ENCODE data around the gene EIF6.
"Not testable (repeated sequence)": the region's sequence is repeated elsewhere in the genome, so short reads cannot be mapped to it uniquely, and the experiment has no call there.

EIF6 gene

DNA sequence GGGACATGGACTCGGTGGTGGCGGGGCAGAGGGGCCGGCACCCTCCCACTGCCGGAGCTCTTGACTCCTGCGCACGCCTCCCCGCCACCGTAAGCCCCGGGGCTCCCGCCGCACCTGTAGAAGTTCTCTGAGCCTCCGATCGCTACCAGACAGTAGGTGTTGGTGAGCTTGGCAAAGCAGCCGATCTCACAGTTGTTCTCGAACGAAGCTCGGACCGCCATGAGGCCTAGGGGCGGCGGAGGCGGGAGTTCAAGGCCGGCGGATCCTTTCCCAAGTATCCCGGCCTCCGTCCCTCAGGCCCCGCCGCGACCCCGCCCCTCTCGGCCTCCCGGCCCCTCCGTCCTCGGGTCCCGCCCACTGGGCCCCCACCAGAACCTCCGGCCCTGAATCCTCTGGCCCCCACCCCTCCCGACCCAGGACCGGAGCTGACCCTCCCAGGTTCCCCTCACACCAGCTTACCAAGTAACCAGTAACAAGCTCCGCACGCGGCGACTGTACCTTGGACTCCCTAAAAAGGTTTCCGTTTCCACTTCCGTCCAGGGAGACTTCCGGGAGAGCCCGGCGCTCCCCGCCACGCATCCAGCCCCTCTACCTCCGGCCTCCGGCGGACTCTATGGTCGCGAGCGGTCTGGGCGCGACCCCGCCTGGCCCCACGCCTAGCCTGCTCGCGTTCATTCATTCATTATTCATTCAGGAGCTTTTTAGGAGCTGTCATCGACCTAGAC lies at the start of gene EIF6:
EIF6 (minus strand) TSS at position 506 of the 725 bp plus-strand sequence; CDS start at position 221, 285 bp downstream.
- peak; percentile 95 for DNase-seq

DNA sequence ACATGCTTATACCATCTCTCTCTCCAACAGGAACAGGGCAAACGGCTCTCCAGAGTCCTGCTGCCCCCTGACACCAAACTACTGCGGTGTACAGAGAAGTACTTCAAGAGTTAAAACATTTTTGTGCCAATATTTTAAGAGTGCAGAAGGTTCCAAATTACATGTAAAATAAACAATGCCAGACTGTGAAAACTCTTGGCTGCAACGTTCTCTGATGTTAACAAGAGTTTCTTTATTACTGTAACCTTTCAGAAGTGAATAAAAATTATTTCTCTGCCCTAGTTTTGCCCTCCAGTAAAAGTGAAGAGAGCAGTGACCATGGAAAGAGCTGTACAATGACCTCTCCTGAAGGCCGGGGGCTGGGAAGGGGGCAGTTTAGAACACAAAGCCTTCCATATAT lies 49.0 kb upstream of the EIF6 start:
- no peak for DNase-seq

DNA sequence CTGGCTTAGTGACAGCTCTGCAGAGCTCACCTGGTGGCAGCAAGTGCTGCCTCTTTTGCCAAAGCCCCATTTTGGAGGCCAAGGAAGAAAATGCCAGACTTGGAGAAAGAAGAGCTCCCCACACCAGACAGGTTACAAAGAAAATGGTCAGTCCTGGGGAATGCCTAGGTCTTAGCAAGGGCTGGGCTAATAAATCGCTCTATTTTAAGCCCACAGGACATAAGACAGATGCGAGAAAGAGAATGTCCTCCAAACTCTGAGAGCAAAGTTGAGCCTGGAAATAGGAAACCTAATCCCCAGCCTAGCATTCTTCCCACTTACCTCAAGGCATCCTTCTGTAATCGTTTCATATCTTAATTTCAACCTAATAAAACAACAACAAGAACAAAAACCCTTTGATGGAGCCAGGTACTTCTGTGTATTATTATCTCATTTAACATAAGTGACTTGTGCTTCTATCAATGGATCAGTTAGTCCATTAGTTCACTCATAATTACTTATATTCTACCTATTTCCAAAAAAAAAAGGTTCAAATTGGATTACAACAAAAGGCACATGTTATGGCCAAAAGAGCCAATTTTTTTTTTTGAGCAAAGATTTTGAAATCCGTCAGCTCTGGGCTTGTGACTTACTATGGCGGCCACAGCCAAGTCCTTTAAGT lies 48.1 kb upstream of the EIF6 start:
- no peak for DNase-seq

DNA sequence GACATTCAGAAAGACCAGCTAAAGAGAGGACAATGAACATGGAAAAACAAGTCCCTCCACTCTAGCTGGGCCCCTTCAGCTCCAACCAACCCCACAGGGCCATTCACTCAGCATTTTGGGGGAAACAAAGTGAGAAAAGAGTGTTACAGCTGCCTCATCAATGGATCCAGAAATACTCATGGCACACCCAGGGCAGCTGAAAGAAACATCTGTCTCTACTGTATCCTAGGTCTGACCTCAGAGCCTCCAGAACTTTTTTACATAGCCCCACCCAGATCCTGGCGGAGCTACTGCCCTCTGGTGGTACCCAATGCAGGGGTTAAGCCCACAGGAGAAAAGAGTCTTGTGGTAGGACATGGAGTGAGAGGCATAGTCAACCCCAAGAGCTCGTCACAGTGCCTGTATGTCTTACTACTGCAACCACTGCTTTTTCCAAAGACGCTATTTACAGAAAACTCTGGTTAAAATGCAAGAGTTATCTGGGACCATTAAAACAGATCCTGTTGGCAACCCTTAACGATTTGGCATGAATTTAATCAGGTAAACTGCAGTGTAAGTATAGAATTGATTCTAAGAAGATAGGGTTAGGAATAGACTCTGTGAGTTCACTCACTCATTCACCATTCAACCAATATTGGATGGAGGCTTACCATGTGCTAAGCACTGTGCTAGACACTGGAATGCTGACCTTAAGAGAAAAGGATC lies 45.0 kb upstream of the EIF6 start:
- DNase-seq, result no peak

DNA sequence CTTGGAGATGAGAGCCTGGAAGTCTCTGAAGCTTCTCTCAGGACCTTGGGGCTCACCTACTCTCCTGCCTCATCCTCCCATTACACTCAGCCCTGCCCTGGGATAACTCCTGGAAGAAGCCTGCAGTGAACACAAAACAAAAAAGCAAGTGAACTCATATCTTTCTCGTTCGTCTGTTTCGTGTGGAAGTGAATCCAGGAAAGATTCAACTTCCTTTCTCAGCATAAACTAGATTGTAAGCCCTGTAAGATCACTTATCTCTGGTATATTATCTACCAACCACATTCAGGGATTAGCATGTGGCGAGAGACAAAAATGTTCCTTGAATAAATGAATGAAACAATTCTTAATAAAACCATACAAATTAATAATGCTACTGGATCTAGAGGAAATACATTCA lies 44.1 kb upstream of the EIF6 start:
- no peak for DNase-seq

DNA sequence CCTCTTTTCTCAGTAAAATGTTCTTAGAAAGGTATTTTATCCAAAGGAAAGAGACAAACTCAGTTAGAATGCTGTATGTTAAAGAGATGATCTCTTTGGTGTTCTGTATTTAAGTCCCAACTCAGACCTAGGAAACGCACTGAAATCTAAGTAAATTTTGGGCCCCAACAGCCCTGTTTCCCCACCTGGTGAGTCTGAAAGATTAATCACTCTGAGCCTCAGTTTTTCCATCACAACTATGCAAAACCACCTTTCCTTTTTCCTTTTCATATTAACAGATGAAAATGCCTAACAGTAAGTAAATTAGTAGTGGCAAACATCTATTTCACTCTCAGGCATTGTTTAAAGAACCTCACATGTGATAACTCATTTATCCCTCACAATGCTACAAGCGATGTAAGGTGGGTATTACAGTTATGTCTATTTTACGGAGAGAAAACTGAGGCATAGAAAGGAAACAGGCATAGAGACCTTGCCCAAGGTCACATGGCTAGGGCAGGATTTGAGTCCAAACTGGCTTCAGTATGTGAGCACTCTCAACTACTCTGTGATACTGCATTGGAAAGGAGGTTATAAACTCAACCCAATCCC lies 43.6 kb upstream of the EIF6 start:
- DNase-seq, result no peak

DNA sequence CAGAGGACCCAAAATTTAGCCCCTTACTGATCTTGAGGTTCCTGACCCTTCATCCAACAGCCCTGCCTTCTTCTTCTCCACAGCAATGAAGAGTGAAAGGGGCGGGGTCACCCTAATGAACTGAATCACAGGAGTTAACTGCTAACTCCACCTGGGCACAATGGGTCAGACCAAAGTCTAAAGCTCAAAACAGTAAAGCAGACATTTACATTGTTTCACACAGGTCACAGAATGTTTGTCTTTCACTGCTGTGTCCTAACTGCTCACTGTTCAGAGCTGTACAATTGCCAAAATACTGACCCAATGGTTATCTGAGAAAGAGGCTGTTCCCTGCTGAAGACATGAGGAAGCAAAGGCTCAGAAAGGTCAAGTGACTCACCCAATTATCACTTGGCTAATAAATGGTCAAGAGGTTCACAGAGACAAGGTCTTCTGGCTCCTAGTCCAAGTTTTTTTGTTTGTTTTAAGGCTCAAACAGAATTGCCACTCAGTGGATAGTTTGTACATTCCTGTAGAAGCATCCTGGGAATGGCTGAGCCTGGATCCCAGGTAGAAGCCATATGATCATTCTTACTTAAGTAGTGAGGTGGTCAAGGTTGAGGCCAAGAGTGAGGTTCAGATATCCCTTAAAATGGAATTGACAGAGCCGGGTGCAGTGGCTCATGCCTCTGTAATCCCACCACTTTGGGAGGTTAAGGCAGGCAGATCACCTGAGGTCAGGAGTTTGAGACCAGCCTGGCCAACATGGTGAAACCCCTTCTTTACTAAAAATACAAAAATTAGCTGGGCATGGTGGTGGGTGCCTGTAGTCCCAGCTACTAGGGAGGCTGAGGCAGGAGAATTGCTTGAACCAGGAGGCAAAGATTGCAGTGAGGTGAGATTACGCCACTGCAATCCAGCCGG lies 42.8 kb upstream of the EIF6 start:
- DNase-seq, result no peak

DNA sequence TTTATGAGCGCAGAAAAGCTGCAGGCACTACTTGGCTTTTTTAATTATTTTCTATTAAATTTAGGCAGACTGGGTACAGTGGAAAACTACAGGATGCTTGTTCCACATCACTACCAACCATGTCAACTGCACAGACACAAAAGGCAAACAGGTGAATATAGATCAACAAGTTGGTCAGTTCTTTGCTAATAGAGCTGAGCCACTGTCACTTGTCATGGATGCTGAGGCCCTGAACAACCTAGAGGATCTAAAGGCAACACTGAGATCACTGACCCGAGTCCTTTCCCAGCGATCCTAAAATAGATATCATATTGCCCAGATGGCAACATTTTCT lies 42.1 kb upstream of the EIF6 start:
- DNase-seq, result no peak

DNA sequence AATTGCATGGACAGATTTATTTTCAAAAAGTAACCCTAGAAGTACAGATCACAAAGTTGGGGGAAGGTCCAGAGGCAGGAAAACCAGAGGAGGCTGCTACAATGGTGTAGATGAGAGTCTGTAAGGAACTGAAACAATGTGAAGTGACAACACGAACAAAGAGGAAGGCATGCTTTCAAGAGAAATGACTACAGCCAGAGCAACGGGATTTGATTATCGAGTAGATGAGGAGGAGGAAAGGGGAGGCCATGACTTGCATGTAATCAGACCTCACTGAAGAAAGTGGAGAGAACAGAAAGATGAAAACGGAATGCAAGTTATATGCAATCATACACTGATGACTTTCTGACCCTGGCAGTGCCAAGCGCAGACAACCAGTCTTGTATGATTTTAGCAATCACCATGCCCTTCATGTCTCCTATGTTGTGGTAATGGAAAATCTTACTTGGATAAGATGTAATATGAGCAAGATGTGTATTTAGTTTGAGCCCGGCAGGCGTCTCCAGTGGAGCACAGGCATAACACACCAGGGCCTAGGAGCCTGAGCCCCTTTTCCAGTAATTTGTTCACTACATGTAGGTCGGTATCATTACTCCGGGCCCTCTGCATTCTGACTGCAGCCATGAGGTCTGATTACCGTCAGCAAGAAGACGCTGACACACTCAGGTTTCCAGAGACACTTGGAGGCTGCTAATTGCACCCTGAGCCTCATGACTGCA lies 41.6 kb upstream of the EIF6 start:
- DNase-seq, result no peak

DNA sequence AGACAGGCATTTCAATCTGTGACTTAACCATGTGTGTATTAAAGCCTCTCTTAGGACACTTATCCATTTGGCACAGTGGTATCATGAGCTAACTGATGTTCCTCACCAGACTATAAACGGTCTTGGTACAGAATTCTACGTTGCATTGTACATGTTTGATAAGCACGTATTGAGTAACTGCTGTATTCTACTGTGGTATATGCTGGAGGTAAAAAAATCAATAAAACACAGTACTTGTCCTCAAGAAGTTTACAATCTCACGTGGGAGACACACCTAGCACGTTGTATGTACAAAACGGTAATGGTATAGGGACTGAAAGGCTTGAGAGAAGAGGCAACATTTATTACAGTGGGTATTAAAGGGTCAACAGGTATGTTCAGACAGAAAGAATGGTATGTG lies 40.8 kb upstream of the EIF6 start:
- DNase-seq, result no peak

DNA sequence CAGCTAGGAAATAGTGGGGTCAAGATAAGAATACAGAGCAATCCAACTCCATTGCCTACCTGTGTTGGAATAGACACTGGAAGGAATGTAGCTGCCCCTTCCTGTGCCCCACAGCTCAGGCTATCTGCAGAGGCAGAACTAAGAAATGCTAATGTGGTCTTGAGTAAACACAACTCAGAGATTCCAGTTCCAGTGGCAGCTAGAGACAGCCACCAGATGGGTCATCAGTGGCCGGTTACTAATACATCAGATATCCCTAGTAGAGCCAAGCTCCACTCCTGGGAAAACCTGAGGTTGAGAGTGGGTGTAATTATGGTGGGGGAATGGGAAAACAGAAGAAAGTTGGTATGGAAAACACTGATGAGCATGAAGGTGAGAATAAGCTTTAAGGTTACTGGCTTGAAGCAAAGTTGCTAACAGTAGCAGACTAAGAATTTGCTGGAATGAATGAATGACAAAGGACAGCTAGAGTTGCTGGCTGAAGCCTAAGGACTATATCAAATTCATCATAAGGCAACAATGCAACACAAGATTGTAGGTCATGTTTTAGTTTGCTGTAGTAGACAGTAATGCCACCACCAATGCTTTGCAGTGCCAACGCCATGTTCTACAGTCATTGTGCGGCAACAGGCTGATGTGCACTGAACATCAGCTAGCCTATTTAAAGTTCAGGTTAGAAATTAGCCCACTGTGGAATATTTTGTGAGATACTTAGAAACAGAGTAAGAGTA lies 36.0 kb upstream of the EIF6 start:
- DNase-seq, result no peak

DNA sequence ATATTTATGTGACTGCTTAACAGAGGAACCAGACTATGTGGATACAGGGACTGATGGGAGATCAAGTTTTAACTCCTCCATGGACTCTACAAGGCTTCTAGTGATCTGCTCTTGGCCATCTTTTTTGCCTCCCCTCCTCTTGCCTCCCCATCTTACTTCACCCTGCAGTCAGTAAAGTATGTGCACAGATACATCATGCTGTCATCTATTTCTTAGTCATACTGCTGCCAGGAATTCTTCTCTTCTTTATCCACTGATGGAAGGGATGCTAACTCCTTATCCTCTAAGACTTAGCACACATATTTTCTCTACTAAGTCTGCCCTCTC lies 35.3 kb upstream of the EIF6 start:
- DNase-seq, result no peak

DNA sequence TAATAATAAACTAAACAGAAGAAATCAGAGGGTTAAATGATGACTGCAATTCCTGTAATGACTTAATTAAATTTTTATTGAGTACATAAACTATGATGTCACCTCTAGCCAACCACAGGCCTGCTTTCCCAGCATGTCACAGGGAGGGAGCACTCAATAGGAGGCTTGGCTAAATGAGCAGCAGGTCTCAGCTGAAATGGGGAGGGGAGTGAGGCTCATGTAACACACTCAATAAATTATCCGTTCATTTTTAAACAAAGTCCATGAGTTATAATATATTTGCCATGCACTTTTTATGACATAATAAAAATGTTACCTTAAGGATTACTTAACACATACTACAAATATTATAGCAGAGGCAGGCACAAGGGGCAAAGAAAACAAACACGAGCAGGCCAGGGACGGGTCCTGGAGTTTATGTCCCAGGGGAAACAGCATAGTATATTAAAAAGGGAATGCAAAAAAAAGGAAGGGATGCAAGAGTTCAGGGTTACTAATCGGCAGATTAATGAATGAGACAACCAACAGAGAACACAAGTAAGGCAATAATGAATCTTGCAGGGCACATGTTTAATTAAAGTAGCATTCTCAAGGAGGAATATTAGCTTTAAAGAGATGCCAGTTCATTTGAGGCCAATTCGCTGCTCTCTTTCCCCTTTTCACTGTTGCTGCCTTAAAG lies 34.8 kb upstream of the EIF6 start:
- no peak for DNase-seq

DNA sequence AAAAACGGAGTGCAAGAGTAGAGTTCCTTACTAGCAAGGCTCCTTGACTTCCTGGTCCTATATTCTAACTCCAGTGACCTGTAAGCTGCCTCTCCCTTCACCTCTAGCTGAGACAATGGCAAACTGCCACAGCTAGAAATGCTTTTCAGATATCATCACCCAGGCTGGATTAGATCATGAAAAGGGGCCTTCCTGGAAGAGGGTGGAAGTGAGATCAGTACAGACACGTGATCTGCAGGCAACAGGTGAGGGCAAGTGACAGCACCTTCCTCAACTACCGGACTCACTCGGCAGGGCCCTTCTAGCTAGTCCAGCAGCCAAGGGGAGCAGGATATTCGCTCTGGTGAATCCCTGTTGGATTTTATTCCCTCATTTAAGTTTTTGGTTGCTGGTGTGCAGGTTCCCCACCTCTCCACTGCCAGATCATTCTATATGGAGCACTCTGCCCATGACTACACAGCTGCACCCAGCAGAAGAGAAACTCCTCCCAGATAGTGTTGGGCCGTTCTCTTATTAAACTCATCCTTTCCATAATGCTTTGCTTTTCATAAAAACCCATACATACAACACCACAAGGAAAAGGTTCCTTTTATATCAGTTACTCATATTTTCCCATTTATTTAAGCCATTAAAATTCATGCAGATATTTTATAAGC lies 34.1 kb upstream of the EIF6 start:
- no peak for DNase-seq

DNA sequence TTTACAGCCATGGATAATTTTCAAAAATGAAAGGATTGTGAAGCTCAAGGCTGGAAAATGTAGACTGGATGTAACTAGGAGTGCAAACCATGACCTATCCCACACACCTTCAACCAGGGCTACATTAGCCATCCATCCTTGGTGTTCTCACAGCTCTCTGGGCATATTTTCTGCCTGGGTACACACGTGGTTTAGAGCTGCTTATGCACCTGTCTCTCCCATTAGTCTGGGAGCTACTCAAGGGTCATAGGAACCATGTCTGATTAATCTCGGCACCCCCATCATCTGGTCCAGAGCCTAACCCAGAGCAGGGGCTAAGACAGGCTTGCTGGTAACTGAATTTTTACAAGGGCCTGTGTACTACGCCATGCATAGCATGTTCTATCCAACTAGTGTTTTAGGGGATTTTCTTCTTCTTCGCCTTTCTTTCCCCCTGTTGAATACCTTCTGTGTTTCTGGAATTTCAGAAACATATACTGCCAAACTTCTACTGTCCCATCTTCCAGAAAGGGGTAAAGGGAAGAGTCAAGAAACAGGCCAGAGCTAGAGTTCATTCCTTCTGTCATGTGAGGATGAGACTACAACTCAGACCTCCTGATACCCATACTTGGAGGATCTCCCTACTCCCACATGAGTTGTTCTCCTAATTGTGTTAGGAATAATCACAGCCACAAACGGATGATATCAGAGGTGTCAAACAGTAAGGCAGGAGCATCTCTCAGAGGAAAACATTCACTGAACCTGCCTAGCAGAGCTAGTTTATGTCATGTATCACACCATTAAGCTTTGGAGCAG lies 33.0 kb upstream of the EIF6 start:
- DNase-seq, result peak; percentile 34

DNA sequence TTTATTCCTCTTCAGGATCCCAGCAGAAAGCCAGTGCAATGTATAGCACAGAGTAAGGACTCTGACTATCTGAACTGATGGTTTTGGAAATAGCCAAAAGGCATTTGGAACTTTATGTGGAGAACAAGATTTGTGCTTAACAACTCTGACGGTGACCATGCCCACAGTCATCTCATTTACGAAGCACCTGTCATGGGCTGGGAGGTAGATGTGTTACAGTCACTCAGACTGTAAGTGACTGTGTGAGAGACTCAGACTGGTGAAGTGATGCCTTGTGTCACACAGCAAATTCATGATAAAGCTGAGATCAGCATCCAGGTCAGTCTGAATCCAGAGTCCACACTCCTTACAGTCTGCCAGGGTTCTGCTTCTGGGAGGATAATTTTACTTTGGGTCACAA lies 31.5 kb upstream of the EIF6 start:
- no peak for DNase-seq

DNA sequence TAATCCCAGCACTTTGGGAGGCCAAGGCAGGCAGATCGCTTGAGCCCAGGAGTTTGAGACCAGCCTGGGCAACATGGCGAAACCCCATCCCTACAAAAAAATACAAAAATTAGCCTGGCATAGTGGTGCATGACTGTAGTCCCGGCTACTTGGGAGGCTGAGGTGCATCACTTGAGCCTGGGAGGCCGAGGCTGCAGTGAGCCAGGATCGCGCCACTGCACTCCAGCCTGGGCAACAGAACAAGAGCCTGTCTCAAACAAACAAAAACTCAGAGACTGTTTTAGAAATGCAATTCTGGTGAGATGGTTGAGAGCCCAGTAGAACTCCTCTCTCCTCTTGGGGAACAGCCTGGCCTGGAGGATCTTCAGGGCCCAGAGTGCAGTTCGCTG lies 31.1 kb upstream of the EIF6 start:
- DNase-seq, result not testable (repeated sequence)

DNA sequence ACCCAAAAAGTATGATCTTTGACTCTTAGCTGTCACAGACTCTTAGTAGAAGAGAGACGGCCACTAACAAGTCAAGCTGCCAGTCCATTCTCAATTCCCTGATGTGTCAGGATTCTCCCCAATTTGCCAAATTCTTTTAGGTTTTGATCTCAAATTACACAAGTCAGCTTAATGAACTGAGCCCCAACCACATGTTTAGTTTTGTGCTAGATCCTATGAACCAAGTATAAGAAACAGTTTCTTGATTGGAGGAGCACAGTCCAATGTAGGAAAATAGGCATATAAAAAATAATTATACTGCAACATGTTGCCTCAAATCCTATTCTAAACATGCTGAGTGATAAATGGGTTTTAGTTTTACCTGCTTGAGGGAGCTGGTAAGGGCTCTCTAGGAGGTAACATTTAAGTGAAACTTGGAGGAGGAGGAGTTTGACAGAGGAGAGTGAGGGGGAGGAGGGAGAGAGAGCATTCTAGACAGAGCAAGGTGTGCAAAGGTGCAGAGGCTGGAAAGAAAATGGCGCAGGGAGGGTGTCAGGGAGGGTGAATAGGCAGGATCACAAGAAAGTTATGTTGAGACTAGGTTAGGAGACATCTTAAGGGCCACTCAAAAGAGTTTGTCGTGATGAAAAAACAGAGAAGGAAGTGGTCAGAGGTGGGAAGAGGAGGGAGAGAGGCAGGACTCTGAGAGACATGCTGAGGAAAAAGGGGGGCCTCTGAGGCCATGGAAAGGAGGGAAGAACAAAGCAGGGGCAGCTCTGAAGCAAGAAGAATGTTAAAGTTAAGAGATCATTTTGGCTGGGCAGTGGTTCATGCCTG lies 30.5 kb upstream of the EIF6 start:
- DNase-seq, result no peak

DNA sequence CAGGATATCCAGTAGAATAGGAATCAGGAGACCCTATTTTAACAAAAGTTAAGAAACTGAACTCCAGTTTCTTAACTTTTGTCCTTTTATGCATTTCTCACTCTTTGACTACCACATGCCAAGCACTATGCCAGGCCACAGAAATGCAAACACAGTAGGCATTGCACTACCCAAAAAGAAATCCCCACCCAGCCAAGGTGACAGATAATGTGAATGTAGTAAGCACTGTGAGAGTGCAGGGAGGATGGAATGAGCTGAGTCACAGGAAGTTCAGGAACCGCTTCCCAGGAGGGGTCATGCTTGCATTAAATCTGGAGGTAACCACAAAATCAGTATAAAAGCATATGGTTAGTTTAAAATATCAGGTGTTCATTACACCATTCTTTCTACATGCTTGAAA lies 27.7 kb upstream of the EIF6 start:
- DNase-seq, result no peak

All from retina (tissue), 1 donor.